Small intestine (tissue), 7 donors: ENCODE results near the gene BEND2. TPM values are rescaled to one million over a fixed set of nuclear protein-coding genes. Genes with fewer than 3 reads are reported as not detected.

ENCODE experiments used
- DNase-seq, 2 donors: peaks; one replicate each; pipeline versions ENCODE4 v3.0.0 to v3.0.0-alpha.2; 2013
- FAIRE-seq: peaks from 2 replicates; lab custom pipeline; 2012; peaks lifted over from hg19 to GRCh38; lab: Jason Lieb, UNC
- H3K27ac ChIP-seq, 3 donors: one replicate each; pipeline ENCODE4 v1.5.1; 2013; ENCODE audit warnings: low read length in 2 of 3, mild to moderate bottlenecking in 2 of 3, control low read depth in 1 of 3, inconsistent platforms in 1 of 3, low read depth in 1 of 3, moderate library complexity in 1 of 3
- H3K27me3 ChIP-seq, 3 donors: one replicate each; pipeline ENCODE4 v1.6.1; 2013; ENCODE audit warnings: low read length in 3 of 3, inconsistent platforms in 1 of 3; ENCODE audit not compliant: control insufficient read depth in 3 of 3, insufficient read depth in 3 of 3
- H3K36me3 ChIP-seq, 3 donors: one replicate each; pipeline ENCODE4 v1.6.1; 2013; ENCODE audit warnings: low read length in 3 of 3, inconsistent platforms in 1 of 3, low read depth in 1 of 3, mild to moderate bottlenecking in 1 of 3, moderate library complexity in 1 of 3; ENCODE audit not compliant: control insufficient read depth in 3 of 3, insufficient read depth in 2 of 3
- H3K4me1 ChIP-seq, 3 donors: one replicate each; pipeline ENCODE4 v1.6.1; 2013; ENCODE audit warnings: low read length in 2 of 3, inconsistent platforms in 1 of 3, low read depth in 1 of 3, mild to moderate bottlenecking in 1 of 3, moderate library complexity in 1 of 3; ENCODE audit not compliant: control insufficient read depth in 3 of 3, insufficient read depth in 2 of 3
- H3K4me3 ChIP-seq, 3 donors: one replicate each; pipeline ENCODE4 v1.5.1; 2013; ENCODE audit warnings: low read length in 3 of 3, control low read depth in 1 of 3, inconsistent platforms in 1 of 3, low read depth in 1 of 3, mild to moderate bottlenecking in 1 of 3, moderate library complexity in 1 of 3
- H3K9me3 ChIP-seq, 2 donors: one replicate each; pipeline ENCODE4 v1.6.1; 2013; ENCODE audit warnings: low read depth in 1 of 2, low read length in 1 of 2; ENCODE audit not compliant: control insufficient read depth in 2 of 2, insufficient read depth in 1 of 2
- WGBS, 3 donors: extraction: QIAGEN DNeasy Blood & Tissue Kit; methylation state at CpG; one replicate each; pipeline ENCODE4 v1.1.7; 2013; 5-methylcytosine and 5-hydroxymethylcytosine counted together
- polyA plus RNA-seq, 4 donors: library from polyadenylated mRNA; stranded (reverse) in 3 of 4; unstranded in 1 of 4; fragments of 200-250 nt in 3 of 4; fragments of 120-200 nt in 1 of 4; gene quantifications; one replicate each; pipeline versions ENCODE4 v1.2.1 to v1.2.3, GENCODE V29; 2013
- donor health status: healthy with polysubstance abuse.
- donor health status: control.
- donor health status: control.
- donor health status: Bipolar disorder and iron deficiency.
- donor health status: healthy.

BEND2 gene
- polyA plus RNA-seq, 4 donors: 0.01 TPM; not detected in 3

DNA sequence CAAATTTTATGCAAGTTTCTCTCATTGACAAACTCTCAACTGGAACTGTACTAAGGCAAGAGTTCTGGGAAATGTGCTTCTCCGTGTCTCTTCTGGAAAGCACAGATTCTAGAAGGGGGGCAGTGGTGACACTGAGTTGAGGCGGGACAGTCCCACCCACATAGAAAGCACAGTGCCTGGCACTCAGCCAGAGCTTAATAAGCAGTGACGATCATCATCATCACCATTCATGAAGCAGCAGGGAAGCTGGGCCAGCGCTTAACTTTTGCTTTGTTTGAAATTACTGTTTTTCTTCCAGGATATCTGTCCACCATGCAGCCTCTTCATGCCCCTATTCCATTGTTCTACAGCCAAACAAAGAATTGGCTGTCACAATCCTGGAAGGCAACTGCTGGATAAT, 60.3 kb downstream of the BEND2 start:
- H3K9me3 ChIP-seq: no peaks in the 10 kb centered on the region
- no peak overlapping the region for H3K4me3 ChIP-seq
- no peaks in the 10 kb centered on the region for H3K36me3 ChIP-seq
- no peaks in the 10 kb centered on the region for H3K27me3 ChIP-seq
- FAIRE-seq (no peak), DNase-seq (no peak)
- WGBS, 3 donors: 33 to 49% (median 47%) methylated on average over 4 of the region's 4 CpGs
- no peak overlapping the region for H3K27ac ChIP-seq
- H3K4me1 ChIP-seq: no peaks in the 10 kb centered on the region

DNA sequence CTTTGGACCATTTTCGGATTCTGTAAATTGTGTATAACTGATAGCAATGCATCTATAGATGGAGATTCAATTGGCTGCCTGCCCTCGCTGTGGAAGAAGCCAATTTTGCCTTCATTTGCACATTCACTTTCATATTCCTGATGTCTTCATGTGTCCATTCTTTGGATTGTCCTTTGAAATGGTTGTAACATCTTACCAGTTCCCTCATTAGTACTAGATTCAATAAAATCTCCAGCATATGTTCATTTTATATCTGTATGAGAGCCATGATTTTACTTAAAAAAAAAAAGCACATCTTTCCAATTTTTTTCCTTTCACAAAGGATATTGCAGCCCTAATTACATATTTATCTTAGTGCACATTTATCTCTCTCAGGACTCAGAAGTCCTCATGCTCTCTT, 61.7 kb downstream of the BEND2 start:
- H3K4me1 ChIP-seq: no peaks in the 10 kb centered on the region
- no peaks in the 10 kb centered on the region for H3K36me3 ChIP-seq
- FAIRE-seq (no peak), DNase-seq (no peak)
- H3K27ac ChIP-seq: no peak overlapping the region
- H3K4me3 ChIP-seq: no peak overlapping the region
- WGBS, 3 donors: 72 to 96% (median 81%) methylated on average over 2 of the region's 2 CpGs
- no peaks in the 10 kb centered on the region for H3K27me3 ChIP-seq
- no peaks in the 10 kb centered on the region for H3K9me3 ChIP-seq

DNA sequence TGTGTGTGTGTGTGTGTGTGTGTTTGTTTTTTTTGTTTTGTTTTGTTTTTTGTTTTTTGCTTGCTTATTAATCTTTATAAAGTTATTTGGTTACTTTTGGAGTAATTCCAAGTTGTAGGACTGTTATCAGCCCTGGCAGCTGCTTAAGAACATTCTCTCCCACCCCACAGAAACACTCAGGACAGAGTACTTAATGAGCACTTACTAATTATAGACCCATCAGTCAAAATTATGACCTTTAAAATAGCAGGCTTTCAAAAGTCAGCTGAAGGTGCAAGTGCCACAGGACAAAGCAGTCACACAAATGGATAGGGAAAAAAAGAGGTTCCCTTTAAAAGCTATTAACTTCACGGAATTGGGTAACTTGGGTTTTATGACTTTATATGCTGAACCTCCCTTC, 69.0 kb downstream of the BEND2 start:
- H3K27me3 ChIP-seq: no peaks in the 10 kb centered on the region
- 33 to 62% (median 56%) methylated on average over 1 of the region's 1 CpG for WGBS, 3 donors
- no peaks in the 10 kb centered on the region for H3K4me1 ChIP-seq
- no peak for DNase-seq
- no peaks in the 10 kb centered on the region for H3K36me3 ChIP-seq
- H3K9me3 ChIP-seq: no peaks in the 10 kb centered on the region
- FAIRE-seq: no peak
- H3K27ac ChIP-seq: no peak overlapping the region
- H3K4me3 ChIP-seq: no peak overlapping the region

DNA sequence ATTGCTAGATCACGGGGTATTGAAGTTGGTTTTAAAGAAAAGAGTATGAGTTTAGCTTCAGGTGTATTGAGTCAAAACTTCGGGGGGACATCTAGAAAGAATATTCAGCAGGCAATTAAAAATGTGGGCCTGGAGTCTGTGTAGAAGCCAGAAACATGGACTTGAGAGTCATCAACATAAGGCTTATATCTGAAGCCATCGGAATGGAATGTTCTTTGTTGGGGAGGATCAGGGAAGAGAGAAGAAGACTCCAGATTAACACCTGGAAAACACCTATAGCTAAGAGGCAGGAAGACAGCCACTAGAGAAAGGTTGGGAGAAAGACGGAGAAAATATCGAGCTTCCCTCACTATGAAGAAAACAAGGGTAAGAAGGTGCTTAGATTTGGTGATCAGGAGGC, 69.5 kb downstream of the BEND2 start:
- Histone ChIP-seq H3K4me3 (no peak overlapping the region), H3K27ac (no peak overlapping the region), H3K36me3 (no peaks in the 10 kb centered on the region), H3K4me1 (no peaks in the 10 kb centered on the region), H3K27me3 (no peaks in the 10 kb centered on the region), H3K9me3 (no peaks in the 10 kb centered on the region)
- no peak for DNase-seq
- no peak for FAIRE-seq
- 77 to 88% (median 85%) methylated on average over 5 of the region's 5 CpGs for WGBS, 3 donors

DNA sequence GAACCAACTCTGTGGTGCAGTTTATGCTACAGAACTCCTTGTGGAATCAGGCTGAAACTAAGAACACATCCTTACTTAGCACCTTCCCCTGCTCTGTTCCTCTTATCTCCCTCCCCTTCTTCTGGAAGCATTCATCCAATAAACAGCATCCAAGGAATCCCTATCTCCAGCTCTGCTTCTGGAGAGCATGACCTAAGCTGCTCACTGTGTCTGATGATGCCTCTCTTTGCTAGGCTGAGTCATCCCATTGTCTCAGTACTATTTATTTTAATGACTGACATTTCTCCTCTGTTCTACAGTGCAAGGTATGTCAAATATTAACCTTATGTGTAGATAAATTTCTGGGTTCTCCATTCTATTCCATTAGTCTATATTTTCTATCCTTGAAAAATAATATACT, 71.2 kb downstream of the BEND2 start:
- no peaks in the 10 kb centered on the region for H3K36me3 ChIP-seq
- H3K4me1 ChIP-seq: no peaks in the 10 kb centered on the region
- no peak for FAIRE-seq
- DNase-seq: no peak
- no peaks in the 10 kb centered on the region for H3K27me3 ChIP-seq
- H3K4me3 ChIP-seq: no peak overlapping the region
- H3K9me3 ChIP-seq: no peaks in the 10 kb centered on the region
- no peak overlapping the region for H3K27ac ChIP-seq

DNA sequence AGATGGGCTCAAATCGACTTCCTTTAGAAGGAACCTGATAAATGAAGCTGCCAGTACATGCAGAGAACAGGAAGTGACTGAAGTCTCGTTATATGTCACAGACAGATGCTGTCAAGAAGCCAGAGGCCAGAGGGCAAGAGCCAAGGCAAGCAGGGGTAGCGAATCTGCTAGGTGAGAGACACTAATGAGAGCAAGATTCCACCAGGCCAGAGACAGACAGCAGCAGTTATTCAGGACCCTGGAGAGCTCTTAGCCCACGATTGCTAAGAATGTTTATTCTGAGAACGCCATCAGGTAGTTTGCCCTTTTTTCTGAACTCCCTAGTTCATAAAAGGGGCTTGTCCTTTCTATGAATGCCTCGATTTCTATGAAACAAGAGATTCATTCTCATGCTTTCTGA, 73.7 kb downstream of the BEND2 start:
- Histone ChIP-seq H3K27ac (no peak overlapping the region), H3K4me3 (no peak overlapping the region), H3K9me3 (no peaks in the 10 kb centered on the region), H3K4me1 (no peaks in the 10 kb centered on the region), H3K27me3 (no peaks in the 10 kb centered on the region), H3K36me3 (no peaks in the 10 kb centered on the region)
- DNase-seq (peak in 1 of 2 donors; percentile 37), FAIRE-seq (no peak)
- 16 to 20% (median 19%) methylated on average over 6 of the region's 6 CpGs for WGBS, 3 donors

DNA sequence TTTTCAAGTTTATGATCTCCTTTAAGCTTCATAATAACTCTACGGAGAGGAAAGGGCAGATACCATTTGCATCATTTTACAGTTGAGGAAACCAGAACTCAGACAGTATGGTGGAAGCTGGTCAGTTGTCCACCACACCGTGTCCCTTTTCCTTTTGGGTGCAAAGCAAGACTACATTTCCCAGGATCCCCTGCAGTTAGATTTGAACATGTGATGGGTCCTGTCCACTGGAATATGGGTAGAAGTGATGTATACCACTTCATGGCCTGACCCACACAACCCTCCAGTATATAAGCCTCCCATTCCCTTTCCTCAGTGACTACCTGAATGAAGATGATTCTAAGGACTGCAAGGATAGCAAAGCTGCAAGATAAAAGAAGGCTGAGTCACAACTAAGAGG, 74.7 kb downstream of the BEND2 start:
- no peak for FAIRE-seq
- Histone ChIP-seq H3K9me3 (no peaks in the 10 kb centered on the region), H3K27ac (no peak overlapping the region), H3K4me3 (no peak overlapping the region), H3K4me1 (no peaks in the 10 kb centered on the region), H3K36me3 (no peaks in the 10 kb centered on the region), H3K27me3 (no peaks in the 10 kb centered on the region)
- no peak for DNase-seq
- WGBS, 3 donors: 78 to 86% (median 82%) methylated on average over 2 of the region's 2 CpGs

DNA sequence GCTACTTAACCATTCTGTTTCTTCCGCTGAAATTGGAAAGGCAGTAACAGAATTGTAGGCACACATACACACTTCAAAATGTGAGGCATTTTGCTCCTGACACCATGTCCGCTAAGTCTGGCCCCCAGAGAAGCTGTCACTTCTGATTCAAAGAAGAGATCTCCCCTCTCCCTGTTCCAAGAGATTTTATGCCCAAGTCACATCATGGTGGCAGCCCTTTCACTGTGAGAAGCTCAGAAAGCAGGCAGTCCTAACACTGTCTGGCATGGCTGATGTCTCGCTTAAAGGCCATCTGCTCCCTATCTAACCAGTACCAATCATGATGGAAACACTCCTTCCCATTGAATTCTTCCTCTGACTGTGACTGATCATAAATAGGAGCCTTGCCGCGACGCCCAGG, 83.9 kb downstream of the BEND2 start:
- Histone ChIP-seq H3K27ac (no peak overlapping the region), H3K4me1 (no peaks in the 10 kb centered on the region), H3K9me3 (no peaks in the 10 kb centered on the region), H3K27me3 (peaks cover 0 to 1% (median 0%) of the 10 kb centered on the region in 3 donors), H3K4me3 (no peak overlapping the region), H3K36me3 (no peaks in the 10 kb centered on the region)
- FAIRE-seq (no peak), DNase-seq (no peak)
- 79 to 89% (median 83%) methylated on average over 6 of the region's 6 CpGs for WGBS, 3 donors

DNA sequence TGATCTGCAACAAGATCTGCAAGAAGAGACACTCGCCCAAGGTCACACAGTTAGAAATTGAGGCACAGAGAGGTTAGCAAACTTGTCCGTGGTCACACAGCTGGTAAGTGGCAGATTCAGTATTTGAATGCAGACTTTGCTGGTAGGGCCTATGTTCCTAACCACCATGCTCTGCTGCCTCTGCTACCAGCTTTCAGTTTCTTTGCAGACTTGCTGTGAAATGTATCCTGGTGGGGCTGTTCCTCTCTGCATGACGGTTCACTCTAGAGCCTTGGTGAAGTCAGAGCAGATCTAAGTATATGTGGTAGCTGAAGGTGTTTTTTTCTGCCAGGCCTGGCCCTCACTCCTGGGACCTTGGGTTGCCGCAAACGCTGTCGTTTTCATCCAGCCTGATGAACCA, 87.1 kb downstream of the BEND2 start:
- H3K36me3 ChIP-seq: no peaks in the 10 kb centered on the region
- DNase-seq: no peak
- H3K4me1 ChIP-seq: no peaks in the 10 kb centered on the region
- no peaks in the 10 kb centered on the region for H3K9me3 ChIP-seq
- H3K27ac ChIP-seq: no peak overlapping the region
- WGBS, 3 donors: 79 to 88% (median 84%) methylated on average over 6 of the region's 6 CpGs
- H3K27me3 ChIP-seq: peaks cover 0 to 1% (median 0%) of the 10 kb centered on the region in 3 donors
- no peak overlapping the region for H3K4me3 ChIP-seq
- no peak for FAIRE-seq
